Right cardiac atrium (tissue), 5 donors: Measurements from ENCODE around the gene KLK6. TPM values are rescaled to one million over a fixed set of nuclear protein-coding genes. Genes with fewer than 3 reads are reported as not detected.
A peak's percentile ranks its signal among the peaks of the same experiment; 100 is the strongest.

ENCODE experiments used
- ATAC-seq, 2 donors: fragments of 200-7000 bp; cut with Tn5 transposase; one replicate each; pipeline versions ENCODE4 v1.8.0 to v1.9.1; 2020; ENCODE audit warnings: moderate library complexity in 2 of 2, mild to moderate bottlenecking in 1 of 2
- DNase-seq, 3 donors: peaks; one replicate each; pipeline ENCODE4 v3.0.0-alpha.2; 2020
- H3K27ac ChIP-seq: one replicate; pipeline ENCODE4 v1.5.1; 2013; ENCODE audit warnings: mild to moderate bottlenecking, low read length, control low read depth, moderate library complexity
- H3K27me3 ChIP-seq: one replicate; pipeline ENCODE4 v1.6.1; 2013; ENCODE audit not compliant: control insufficient read depth, insufficient read depth
- H3K4me1 ChIP-seq: one replicate; pipeline ENCODE4 v1.6.1; 2013; ENCODE audit warnings: low read length; ENCODE audit not compliant: control insufficient read depth, insufficient read depth
- H3K4me3 ChIP-seq: one replicate; pipeline ENCODE4 v1.5.1; 2013; ENCODE audit warnings: low read length, control low read depth
- H3K9me3 ChIP-seq: one replicate; pipeline ENCODE4 v1.6.1; 2013; ENCODE audit warnings: low read length; ENCODE audit not compliant: control insufficient read depth
- WGBS: extraction: QIAGEN DNeasy Blood & Tissue Kit; methylation state at CpG from one replicate; pipeline ENCODE4 v1.1.7; 2013; 5-methylcytosine and 5-hydroxymethylcytosine counted together
- intact Hi-C, 4 donors: fragments of 100-400 bp; cut with DNase I; formaldehyde crosslinking; loops; one replicate each; pipeline versions ENCODE4 v1.11.0 to v1.14.0; 2022 to 2023
- polyA plus RNA-seq: library from polyadenylated mRNA; stranded (reverse); fragments of 200-250 nt; gene quantifications from one replicate; pipeline ENCODE4 v1.2.3, GENCODE V29; 2013
- total RNA-seq, 4 donors: library from RNA; stranded (reverse); fragmentation: NEBNext Ultra II Directional; extraction: Animal tissue kit (Norgen Biotek cat#: 25700); gene quantifications; one replicate each; pipeline ENCODE4 v1.2.1, GENCODE V29; 2021
- donor health status: healthy with polysubstance abuse.
- donor health status: DM: no; HTN: yes; CAD: no.
- donor health status: DM: no; HTN: no; CAD: no.
- donor health status: DM: no; HTN: yes; CAD: no; lungs with severe emphysema.
- donor health status: DM: yes; HTN: yes; CAD: no.

Gene KLK6
- total and polyA plus RNA-seq, 5 donors: not detected

GRCh38 chr19:50924586-50924985 lies 44.8 kb downstream of the KLK6 start:
- intact Hi-C loops: loop anchor here in 1 of 4 donors (10.0 kb wide), 1 partner anchor 170 kb away; no protein-coding TSS in a partner anchor
- H3K4me3 ChIP-seq: no peak overlapping the region
- H3K9me3 ChIP-seq: no peaks in the 10 kb centered on the region
- no peak for DNase-seq
- no peak overlapping the region for H3K27ac ChIP-seq
- 56% methylated on average over 6 of the region's 6 CpGs for WGBS
- ATAC-seq: no peak
- H3K27me3 ChIP-seq: peaks cover 2% of the 10 kb centered on the region
- no peaks in the 10 kb centered on the region for H3K4me1 ChIP-seq

- Histone ChIP-seq H3K27me3 (peaks cover 5% of the 10 kb centered on the region), H3K9me3 (no peaks in the 10 kb centered on the region), H3K4me3 (no peak overlapping the region), H3K4me1 (no peaks in the 10 kb centered on the region), H3K27ac (no peak overlapping the region)
- intact Hi-C loops: loop anchor here in 1 of 4 donors (10.0 kb wide), 1 partner anchor 172 kb away; no protein-coding TSS in a partner anchor
- DNase-seq (peak; percentile 62 to 77 (median 76)), ATAC-seq (peak; percentile 81 to 92)
- WGBS: 33% methylated on average over 21 of the region's 21 CpGs
Observed at GRCh38 chr19:50922317-50922853, 47.0 kb downstream of the KLK6 start.

GRCh38 chr19:50921426-50922316 lies 47.7 kb downstream of the KLK6 start:
- Histone ChIP-seq H3K27ac (no peak overlapping the region), H3K27me3 (peaks cover 5% of the 10 kb centered on the region), H3K9me3 (no peaks in the 10 kb centered on the region), H3K4me1 (no peaks in the 10 kb centered on the region), H3K4me3 (no peak overlapping the region)
- 5% methylated on average over 12 of the region's 12 CpGs for WGBS
- DNase-seq: no peak
- ATAC-seq: no peak
- intact Hi-C loops: loop anchor here in 1 of 4 donors (10.0 kb wide), 1 partner anchor 173 kb away; no protein-coding TSS in a partner anchor

- intact Hi-C loops: no loop called here
- 64% methylated on average over 2 of the region's 2 CpGs for WGBS
Observed at GRCh38 chr19:50916069-50916468, 53.3 kb downstream of the KLK6 start.

GRCh38 chr19:50912727-50913716 lies 56.4 kb downstream of the KLK6 start:
- intact Hi-C loops: no loop called here
- H3K27ac ChIP-seq: no peak overlapping the region
- no peak for ATAC-seq

More at GRCh38 chr19:50916069-50916468, 53.3 kb downstream of the KLK6 start:
- ATAC-seq: no peak
- no peak for DNase-seq
- H3K27ac ChIP-seq: no peak overlapping the region
- peaks cover 5% of the 10 kb centered on the region for H3K27me3 ChIP-seq
- H3K4me1 ChIP-seq: no peaks in the 10 kb centered on the region
- H3K4me3 ChIP-seq: no peak overlapping the region
- H3K9me3 ChIP-seq: no peaks in the 10 kb centered on the region

GRCh38 chr19:50912102-50912599 lies 57.2 kb downstream of the KLK6 start:
- Histone ChIP-seq H3K27me3 (no peaks in the 10 kb centered on the region), H3K4me1 (no peaks in the 10 kb centered on the region), H3K9me3 (no peaks in the 10 kb centered on the region), H3K4me3 (no peak overlapping the region), H3K27ac (no peak overlapping the region)
- no peak for DNase-seq
- no peak for ATAC-seq
- 13% methylated on average over 21 of the region's 21 CpGs for WGBS
- intact Hi-C loops: no loop called here

More at GRCh38 chr19:50912727-50913716, 56.4 kb downstream of the KLK6 start:
- H3K4me3 ChIP-seq: no peak overlapping the region
- 9% methylated on average over 29 of the region's 29 CpGs for WGBS
- no peaks in the 10 kb centered on the region for H3K27me3 ChIP-seq
- H3K4me1 ChIP-seq: no peaks in the 10 kb centered on the region
- no peak for DNase-seq
- H3K9me3 ChIP-seq: no peaks in the 10 kb centered on the region

- WGBS: 61% methylated on average over 9 of the region's 9 CpGs
- H3K4me1 ChIP-seq: no peaks in the 10 kb centered on the region
- no peaks in the 10 kb centered on the region for H3K27me3 ChIP-seq
- DNase-seq (no peak), ATAC-seq (no peak)
- H3K27ac ChIP-seq: no peak within 1 kb of the TSS
- intact Hi-C loops: no loop called here
- H3K4me3 ChIP-seq: no peak within 1 kb of the TSS
- H3K9me3 ChIP-seq: no peaks in the 10 kb centered on the region
Observed at GRCh38 chr19:50911206-50912101, 57.9 kb downstream of the KLK6 start, which contains the start of gene KLK4. Gene KLK4 (minus strand): TSS chr19:50911395. CDS start chr19:50910738, 657 bp downstream.

GRCh38 chr19:50910722-50911121 lies 58.7 kb downstream of the KLK6 start:
- ATAC-seq: no peak
- H3K4me3 ChIP-seq: no peak overlapping the region
- intact Hi-C loops: no loop called here
- H3K27me3 ChIP-seq: no peaks in the 10 kb centered on the region
- H3K27ac ChIP-seq: no peak overlapping the region
- 59% methylated on average over 4 of the region's 4 CpGs for WGBS
- no peaks in the 10 kb centered on the region for H3K4me1 ChIP-seq
- DNase-seq: no peak
- no peaks in the 10 kb centered on the region for H3K9me3 ChIP-seq

- no peaks in the 10 kb centered on the region for H3K4me1 ChIP-seq
- peak in 2 of 3 donors; percentile 43 to 62 for DNase-seq
- H3K27me3 ChIP-seq: no peaks in the 10 kb centered on the region
- no peak overlapping the region for H3K27ac ChIP-seq
- 3% methylated on average over 36 of the region's 36 CpGs for WGBS
- no peaks in the 10 kb centered on the region for H3K9me3 ChIP-seq
- no peak overlapping the region for H3K4me3 ChIP-seq
- intact Hi-C loops: no loop called here
- ATAC-seq: peak; percentile 45 to 80
Observed at GRCh38 chr19:50909240-50910070, 59.9 kb downstream of the KLK6 start.
